GM12892 (cell line): ENCODE results near the gene TFRC.
"Not testable (repeated sequence)": the region's sequence is repeated elsewhere in the genome, so short reads cannot be mapped to it uniquely, and the experiment has no call there.

Source experiments
- DNase-seq: peaks from one replicate; pipeline ENCODE4 v3.0.0; 2011; ENCODE audit not compliant: insufficient read length
- FAIRE-seq: peaks from 2 replicates; lab custom pipeline; 2011; peaks lifted over from hg19 to GRCh38; lab: Jason Lieb, UNC
- POLR2A ChIP-seq: IDR thresholded peaks from 2 replicates; pipeline ENCODE4 v1.6.1; 2011; ENCODE audit warnings: low read depth, low read length, control low read depth
- POLR2AphosphoS5 ChIP-seq: IDR thresholded peaks from 2 replicates; pipeline ENCODE4 v1.6.1; 2011; ENCODE audit warnings: low read depth, low read length, control low read depth
- TAF1 ChIP-seq: IDR thresholded peaks from 2 replicates; pipeline ENCODE4 v1.6.1; 2011; ENCODE audit warnings: low read depth, mild to moderate bottlenecking, control low read depth, low read length, borderline replicate concordance

TFRC gene

DNA sequence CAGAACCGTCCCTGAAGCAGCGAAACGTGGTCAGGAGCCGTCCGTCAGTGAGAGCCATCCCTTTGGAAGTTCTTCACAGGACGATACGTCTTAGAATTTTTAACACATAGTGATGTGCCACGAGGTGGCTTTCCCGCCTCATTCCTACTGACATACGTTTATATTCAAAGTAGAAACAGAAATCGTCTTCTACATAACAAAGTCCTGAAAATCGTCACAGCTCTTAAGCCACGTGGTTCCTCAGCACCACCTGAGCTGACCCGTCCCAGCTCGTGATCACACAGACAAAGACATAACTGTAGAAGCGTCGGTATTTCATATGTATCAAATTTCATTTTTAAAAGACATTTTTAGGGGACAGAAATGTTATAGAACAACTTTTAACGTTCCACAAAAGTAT, 73.5 kb downstream of the TFRC start:
- DNase-seq (no peak), FAIRE-seq (no peak)
- TF ChIP-seq TAF1 (no peak), POLR2AphosphoS5 (no peak), POLR2A (no peak)

DNA sequence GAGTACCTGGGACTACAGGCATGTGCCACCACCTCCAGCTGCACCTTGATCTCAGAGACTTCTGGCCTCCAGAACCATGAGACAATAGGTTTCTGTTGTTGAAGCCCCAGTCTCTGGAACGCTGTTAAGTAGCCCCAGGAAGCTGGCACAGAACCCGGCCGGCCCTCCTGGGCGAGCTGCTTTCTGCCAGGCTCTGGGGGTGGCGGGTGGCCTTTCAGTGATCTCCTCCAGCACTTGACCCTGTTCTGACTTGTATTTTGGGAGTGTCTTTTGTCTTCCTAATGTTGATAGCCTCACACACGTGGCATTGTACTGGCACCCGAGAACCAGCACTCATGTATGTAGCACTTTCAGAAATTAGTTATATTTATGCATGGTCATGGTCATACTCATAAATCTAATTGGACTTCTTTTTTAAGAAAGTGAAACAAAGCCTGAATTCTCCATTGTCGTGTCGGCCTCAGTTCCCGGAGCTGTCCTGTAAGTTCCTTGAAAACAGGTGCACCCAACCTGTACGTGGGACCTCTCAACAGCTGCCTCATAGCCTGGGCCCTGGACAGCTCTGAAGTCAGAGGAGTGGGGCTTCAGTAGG, 74.0 kb downstream of the TFRC start:
- FAIRE-seq: no peak
- TF ChIP-seq POLR2AphosphoS5 (no peak), POLR2A (no peak), TAF1 (no peak)

DNA sequence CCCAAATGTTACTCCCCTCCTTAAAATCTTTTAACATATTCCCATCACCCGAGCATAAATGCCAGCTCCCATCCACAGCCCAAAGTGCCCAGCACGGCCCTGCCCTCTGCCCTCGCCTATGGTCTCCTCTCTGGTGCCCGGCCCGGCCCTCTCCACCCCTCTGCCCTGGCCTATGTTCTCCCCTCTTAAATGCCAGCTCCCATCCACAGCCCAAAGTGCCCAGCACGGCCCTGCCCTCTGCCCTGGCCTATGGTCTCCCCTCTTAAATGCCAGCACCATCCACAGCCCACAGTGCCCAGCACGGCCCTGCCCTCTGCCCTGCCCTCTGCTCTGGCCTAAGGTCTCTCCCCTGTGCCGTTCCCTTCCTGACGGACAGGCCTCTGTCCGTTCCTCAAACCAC, 76.6 kb downstream of the TFRC start:
- FAIRE-seq, DNase-seq: not testable (repeated sequence)

More for the DNA sequence above, 74.0 kb downstream of the TFRC start:
- no peak for DNase-seq

DNA sequence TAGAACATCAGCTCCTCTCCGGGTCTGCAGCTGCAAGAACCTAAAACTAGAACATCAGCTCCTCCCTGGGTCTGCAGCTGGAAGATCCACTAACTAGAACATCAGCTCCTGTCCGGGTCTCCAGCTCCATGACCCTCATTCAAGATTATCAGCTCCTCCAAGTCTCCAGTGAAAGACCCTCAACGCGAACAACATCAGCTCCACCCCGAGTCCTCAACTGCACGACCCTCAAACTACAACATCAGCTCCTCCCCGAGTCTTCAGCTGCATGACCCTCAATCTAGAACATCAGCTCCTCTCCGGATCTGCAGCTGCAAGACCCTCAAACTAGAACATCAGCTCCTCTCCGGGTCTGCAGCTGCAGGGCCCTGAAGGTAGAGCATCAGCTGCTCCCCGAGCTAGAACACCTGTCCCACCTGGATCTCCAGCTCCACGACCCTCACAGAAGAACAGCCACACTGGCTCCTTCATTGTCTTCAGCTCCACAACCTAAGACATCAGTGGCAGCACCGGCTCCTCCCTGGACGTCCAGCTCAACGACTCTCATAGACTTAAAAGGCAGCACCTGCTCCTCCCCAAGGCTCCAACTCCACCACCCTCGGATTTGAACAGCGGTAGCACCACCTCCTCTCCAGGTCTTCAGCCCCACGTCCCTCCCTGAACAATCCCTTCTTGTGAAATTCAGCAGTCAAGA, 77.4 kb downstream of the TFRC start:
- FAIRE-seq, DNase-seq: not testable (repeated sequence)

DNA sequence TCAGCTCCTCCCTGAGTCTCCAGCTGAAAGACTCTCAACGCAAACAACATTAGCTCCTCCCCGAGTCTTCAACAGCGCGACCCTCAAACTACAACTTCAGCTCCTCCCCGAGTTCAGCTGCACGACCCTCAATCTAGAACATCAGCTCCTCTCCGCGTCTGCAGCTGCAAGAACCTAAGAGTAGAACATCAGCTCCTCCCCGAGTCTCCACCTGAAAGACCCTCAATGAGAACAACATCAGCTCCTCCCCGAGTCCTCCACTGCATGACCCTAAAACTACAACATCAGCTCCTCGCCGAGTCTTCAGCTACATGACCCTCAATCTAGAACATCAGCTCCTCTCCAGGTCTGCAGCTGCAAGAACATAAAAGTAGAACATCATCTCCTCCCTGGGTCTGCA, 78.3 kb downstream of the TFRC start:
- TF ChIP-seq POLR2AphosphoS5 (no peak), POLR2A (no peak), TAF1 (no peak)
- no peak for FAIRE-seq
- no peak for DNase-seq

DNA sequence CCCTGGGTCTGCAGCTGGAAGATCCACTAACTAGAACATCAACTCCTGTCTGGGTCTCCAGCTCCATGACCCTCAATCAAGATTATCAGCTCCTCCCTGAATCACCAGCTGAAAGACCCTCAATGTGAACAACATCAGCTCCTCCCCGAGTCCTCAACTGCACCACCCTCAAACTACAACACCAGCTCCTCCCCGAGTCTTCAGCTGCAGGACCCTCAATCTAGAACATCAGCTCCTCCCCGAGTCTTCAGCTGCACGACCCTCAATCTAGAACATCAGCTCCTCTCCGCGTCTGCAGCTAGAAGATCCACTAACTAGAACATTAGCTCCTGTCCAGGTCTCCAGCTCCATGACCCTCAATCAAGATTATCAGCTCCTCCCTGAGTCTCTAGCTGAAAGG, 79.2 kb downstream of the TFRC start:
- FAIRE-seq, DNase-seq: not testable (repeated sequence)

DNA sequence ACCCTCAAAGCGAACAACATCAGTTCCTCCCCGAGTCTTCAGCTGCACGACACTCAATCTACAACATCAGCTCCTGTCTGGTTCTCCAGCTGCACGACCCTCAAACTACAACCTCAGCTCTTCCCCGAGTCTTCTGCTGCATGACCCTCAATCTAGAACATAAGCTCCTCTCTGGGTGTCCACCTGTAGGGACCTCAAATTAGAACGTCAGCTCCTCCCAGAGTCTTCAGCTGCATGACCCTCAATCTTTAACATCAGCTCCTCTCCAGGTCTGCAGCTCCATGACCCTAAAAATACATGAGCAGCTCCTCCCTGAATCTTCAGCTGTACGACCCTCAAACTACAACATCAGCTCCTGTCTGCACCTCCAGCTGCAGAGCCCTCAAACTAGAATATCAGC, 80.7 kb downstream of the TFRC start:
- not testable (repeated sequence) for FAIRE-seq, DNase-seq

DNA sequence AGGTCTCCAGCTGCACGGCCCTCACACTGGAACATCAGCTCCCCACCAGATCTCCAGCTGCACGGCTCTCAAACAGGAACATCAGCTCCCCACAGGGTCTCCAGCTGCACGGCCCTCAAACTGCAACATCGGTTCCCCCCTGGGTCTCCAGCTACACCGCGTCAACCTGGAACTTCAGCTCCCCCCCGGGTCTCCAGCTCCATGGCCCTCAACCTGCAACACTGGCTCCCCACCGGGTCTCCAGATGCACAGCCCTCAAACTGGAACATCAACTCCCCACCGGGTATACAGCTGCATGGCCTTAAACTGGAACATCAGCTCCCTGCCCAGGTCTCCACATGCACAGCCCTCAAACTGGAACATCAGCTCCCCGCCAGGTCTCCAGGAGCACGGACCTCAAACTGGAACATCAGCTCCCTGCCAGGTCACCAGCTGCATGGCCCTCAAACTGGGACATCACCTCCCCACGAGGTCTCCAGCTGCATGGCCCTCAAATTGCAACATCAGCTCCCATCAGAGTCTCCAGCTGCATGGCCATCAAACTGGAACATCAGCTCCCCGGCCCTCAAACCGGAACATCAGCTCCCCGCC, 81.4 kb downstream of the TFRC start:
- FAIRE-seq, DNase-seq: not testable (repeated sequence)

DNA sequence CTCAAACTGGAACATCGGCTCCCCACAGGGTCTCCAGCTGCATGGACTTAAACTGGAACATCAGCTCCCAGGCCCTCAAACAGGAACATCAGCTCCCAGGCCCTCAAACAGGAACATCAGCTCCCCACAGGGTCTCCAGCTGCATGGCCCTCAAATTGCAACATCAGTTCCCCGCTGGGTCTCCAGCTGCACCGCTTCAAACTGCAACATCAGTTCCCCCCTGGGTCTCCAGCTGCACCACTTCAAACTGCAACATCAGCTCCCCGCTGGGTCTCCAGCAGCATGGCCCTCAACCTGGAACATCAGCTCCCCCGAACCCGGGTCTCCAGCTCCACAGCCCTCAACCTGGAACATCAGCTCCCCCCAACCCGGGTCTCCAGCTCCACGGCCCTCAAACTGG, 82.0 kb downstream of the TFRC start:
- TF ChIP-seq POLR2AphosphoS5 (no peak), POLR2A (no peak), TAF1 (no peak)
- FAIRE-seq (no peak), DNase-seq (no peak)
